Mammary epithelial cell (primary cell): ENCODE measurements around the gene HOXD8.

Experiments used
- EZH2 ChIP-seq: IDR thresholded peaks from 2 replicates; pipeline ENCODE4 v1.6.1; 2012; ENCODE audit warnings: low read length, inconsistent platforms, borderline replicate concordance
- TF ChIP-seq, protein P1 (sequence below), 2 donors: IDR thresholded peaks in 1 of 2; conservative IDR thresholded peaks in 1 of 2; 2 replicates each; pipeline ENCODE4 v1.5.1; 2011 to 2012; ENCODE audit warnings: inconsistent platforms in 2 of 2, low read length in 2 of 2, mild to moderate bottlenecking in 2 of 2, control low read depth in 1 of 2, low read depth in 1 of 2; ENCODE audit not compliant: insufficient read depth in 1 of 2; ENCODE audit errors: extremely low read depth in 1 of 2

DNA sequence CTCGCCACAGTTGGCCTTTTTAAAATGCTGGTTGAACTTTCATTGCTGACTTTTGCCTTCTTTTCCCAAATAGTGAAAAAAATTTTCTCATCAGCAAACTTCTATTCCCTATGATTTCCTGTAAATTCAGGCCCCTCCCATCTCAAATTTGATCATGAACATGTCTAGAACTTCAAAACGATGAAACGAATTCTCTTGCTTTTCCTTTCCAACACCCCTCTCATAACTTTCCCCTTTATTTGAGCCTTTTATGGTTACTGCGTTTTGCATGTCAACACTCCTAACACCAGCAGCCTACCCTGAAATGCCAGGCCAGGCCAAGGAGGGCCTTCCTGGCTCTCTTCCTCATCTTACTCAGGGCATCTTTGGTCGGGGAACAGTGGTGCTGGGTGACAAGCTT lies 38.6 kb upstream of the HOXD8 start:
- TF ChIP-seq EZH2, result no peak
- TF ChIP-seq, protein P1, sequence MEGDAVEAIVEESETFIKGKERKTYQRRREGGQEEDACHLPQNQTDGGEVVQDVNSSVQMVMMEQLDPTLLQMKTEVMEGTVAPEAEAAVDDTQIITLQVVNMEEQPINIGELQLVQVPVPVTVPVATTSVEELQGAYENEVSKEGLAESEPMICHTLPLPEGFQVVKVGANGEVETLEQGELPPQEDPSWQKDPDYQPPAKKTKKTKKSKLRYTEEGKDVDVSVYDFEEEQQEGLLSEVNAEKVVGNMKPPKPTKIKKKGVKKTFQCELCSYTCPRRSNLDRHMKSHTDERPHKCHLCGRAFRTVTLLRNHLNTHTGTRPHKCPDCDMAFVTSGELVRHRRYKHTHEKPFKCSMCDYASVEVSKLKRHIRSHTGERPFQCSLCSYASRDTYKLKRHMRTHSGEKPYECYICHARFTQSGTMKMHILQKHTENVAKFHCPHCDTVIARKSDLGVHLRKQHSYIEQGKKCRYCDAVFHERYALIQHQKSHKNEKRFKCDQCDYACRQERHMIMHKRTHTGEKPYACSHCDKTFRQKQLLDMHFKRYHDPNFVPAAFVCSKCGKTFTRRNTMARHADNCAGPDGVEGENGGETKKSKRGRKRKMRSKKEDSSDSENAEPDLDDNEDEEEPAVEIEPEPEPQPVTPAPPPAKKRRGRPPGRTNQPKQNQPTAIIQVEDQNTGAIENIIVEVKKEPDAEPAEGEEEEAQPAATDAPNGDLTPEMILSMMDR (conservative IDR thresholded peaks at IDR 0.05 in 1 of 2, IDR thresholded peaks at IDR 0.05 in 1 of 2; ENCODE audit: extremely low read depth in 1 of 2, insufficient read depth in 1 of 2, low read depth in 1 of 2, low read length in 2 of 2), result no peak
